ENCODE data around the gene POLR2H. TPM values are rescaled to one million over a fixed set of nuclear protein-coding genes. Genes with fewer than 3 reads are reported as not detected.

Gene POLR2H
- total and polyA plus RNA-seq, 2 of the 4 experiments (the other 2 are of a cell fraction): 47.7 to 130 TPM

DNA sequence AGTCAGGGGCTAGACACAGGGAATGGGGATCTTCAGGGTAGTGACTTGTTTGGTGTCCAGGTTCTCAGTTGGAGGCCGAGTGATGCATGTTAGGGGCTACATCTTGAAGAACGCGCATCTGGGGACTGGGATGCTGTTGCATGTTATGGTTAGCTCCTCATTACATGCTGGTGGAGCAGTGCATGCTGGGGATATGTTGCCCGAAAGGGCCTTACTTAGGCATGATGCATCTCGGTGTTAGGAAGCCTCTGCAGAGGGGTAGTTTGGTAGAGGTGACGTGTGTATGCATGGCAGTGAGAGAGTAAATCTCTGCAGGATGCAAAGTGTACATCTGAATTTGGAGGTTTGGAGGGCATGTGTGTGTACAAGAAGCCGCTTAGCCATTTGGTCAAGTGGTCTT, 44.7 kb upstream of the POLR2H start:
- Histone ChIP-seq H3K23ac (ENCODE audit: low read depth, low read length) (peak overlapping the region; percentile 44), H3K9ac (ENCODE audit: low read depth, low read length) (peak overlapping the region; percentile 98), H3K4me3 (ENCODE audit: insufficient read depth, low read depth, low read length) (peak overlapping the region; percentile 91), H3K4me1 (ENCODE audit: control insufficient read depth, insufficient read depth, low read length) (peaks cover 25% of the 10 kb centered on the region), H3K36me3 (ENCODE audit: control insufficient read depth, insufficient read depth, low read length) (peaks cover 37% of the 10 kb centered on the region), H2BK15ac (ENCODE audit: low read depth, low read length) (no peak overlapping the region), H4K5ac (ENCODE audit: low read depth, low read length) (no peak overlapping the region), H2BK20ac (ENCODE audit: low read depth, low read length) (no peak overlapping the region), H4K91ac (ENCODE audit: insufficient read depth, low read depth, low read length) (no peak overlapping the region), H2AFZ (replicated peaks; ENCODE audit: low read length, poor library complexity) (peak overlapping the region; percentile 5), H3K27me3 (ENCODE audit: control insufficient read depth, insufficient read depth, low read length) (no peaks in the 10 kb centered on the region), H3K79me1 (ENCODE audit: low read depth in 1 of 2, low read length in 2 of 2) (peaks cover 12 to 47% of the 10 kb centered on the region in 2 experiments), H3K27ac (ENCODE audit: insufficient read depth, low read length) (peak overlapping the region; percentile 5; the same call in 1 of the 2 replicates), H3K4ac (ENCODE audit: low read depth, low read length) (peak overlapping the region; percentile 97; the same call in 1 of the 2 replicates), H4K8ac (ENCODE audit: low read depth in 2 of 2, low read length in 2 of 2) (no peak overlapping the region), H2BK120ac (ENCODE audit: low read depth, low read length) (no peak overlapping the region), H3K14ac (replicated peaks; ENCODE audit: low read depth, low read length) (peak overlapping the region; percentile 7; the same call in 1 of the 2 replicates), H3K9me1 (ENCODE audit: insufficient read depth, low read length) (peaks cover 27% of the 10 kb centered on the region), H4K20me1 (ENCODE audit: insufficient read depth, low read length) (peaks cover 68% of the 10 kb centered on the region), H2AK5ac (ENCODE audit: low read depth, low read length) (peak overlapping the region; percentile 9; the same call in 1 of the 2 replicates), H2BK5ac (ENCODE audit: low read depth, low read length, poor library complexity, severe bottlenecking) (no peak overlapping the region), H2AK9ac (replicated peaks; ENCODE audit: low read depth, low read length, poor library complexity) (peak overlapping the region; percentile 23), H3K4me2 (ENCODE audit: low read depth, low read length) (peak overlapping the region; percentile 95), H3K18ac (ENCODE audit: low read depth, low read length) (no peak overlapping the region), H3K56ac (ENCODE audit: extremely low read depth, insufficient read depth, low read length) (peak overlapping the region; percentile 22; the same call in 1 of the 2 replicates), H3K9me3 (ENCODE audit: control insufficient read depth, insufficient read depth, low read length) (no peaks in the 10 kb centered on the region)
- ATAC-seq (ENCODE audit: low read depth) (no peak), DNase-seq (no peak)
- intact Hi-C loops (cut with micrococcal nuclease): no loop called here
- ChIA-PET CTCF (no interaction called here), POLR2A (ENCODE audit: unreplicated experiment) (no interaction called here)
- 89% methylated on average over 5 of the region's 7 CpGs; no CpG with 5 or more reads in 1 of the 2 experiments for WGBS, 2 experiments (ENCODE audit: extremely low coverage in 2 of 2, insufficient read length in 1 of 2)
- TF ChIP-seq, protein P1, sequence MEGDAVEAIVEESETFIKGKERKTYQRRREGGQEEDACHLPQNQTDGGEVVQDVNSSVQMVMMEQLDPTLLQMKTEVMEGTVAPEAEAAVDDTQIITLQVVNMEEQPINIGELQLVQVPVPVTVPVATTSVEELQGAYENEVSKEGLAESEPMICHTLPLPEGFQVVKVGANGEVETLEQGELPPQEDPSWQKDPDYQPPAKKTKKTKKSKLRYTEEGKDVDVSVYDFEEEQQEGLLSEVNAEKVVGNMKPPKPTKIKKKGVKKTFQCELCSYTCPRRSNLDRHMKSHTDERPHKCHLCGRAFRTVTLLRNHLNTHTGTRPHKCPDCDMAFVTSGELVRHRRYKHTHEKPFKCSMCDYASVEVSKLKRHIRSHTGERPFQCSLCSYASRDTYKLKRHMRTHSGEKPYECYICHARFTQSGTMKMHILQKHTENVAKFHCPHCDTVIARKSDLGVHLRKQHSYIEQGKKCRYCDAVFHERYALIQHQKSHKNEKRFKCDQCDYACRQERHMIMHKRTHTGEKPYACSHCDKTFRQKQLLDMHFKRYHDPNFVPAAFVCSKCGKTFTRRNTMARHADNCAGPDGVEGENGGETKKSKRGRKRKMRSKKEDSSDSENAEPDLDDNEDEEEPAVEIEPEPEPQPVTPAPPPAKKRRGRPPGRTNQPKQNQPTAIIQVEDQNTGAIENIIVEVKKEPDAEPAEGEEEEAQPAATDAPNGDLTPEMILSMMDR (conservative IDR thresholded peaks at IDR 0.05; ENCODE audit: low read depth, low read length): no peak
- TF ChIP-seq RAD21 (IDR thresholded peaks at IDR 0.05; ENCODE audit: low read length): no peak
- no peak for TF ChIP-seq SMC3 (IDR thresholded peaks at IDR 0.05; ENCODE audit: low read depth, low read length)
- BruUV-seq (replicated peaks): no TSS peak
- dilution Hi-C loops (cut with HindIII; ENCODE audit: low sequenced_read_pairs, unreplicated experiment): no loop called here
- in situ Hi-C loops (cut with MboI; ENCODE audit: low sequenced_read_pairs): no loop called here

Measured in IMR-90 (cell line).